HL-60/S4 treated with phorbol 12-myristate 13-acetate at 8.2 ng/mL for 4 days and 3 days (cell line): ENCODE data around the gene PPM1K.

Source experiments
- in situ Hi-C: fragments of 300-500 bp; cut with MboI; formaldehyde crosslinking; loops from 2 replicates; pipeline ENCODE4 v1.15.0; 2022; ENCODE audit warnings: low sequenced_read_pairs

PPM1K gene

GRCh38 chr4:88277711-88278225 lies 6.6 kb downstream of the PPM1K start:
- in situ Hi-C loops: no loop called here

GRCh38 chr4:88276952-88277710 lies 7.2 kb downstream of the PPM1K start:
- in situ Hi-C loops: no loop called here

- in situ Hi-C loops: no loop called here
Measured at GRCh38 chr4:88275949-88276515, 8.3 kb downstream of the PPM1K start.

GRCh38 chr4:88275516-88275915 lies 8.8 kb downstream of the PPM1K start:
- in situ Hi-C loops: no loop called here

- in situ Hi-C loops: no loop called here
Measured at GRCh38 chr4:88268913-88269312, 15.4 kb downstream of the PPM1K start.

- in situ Hi-C loops: no loop called here
Measured at GRCh38 chr4:88264336-88264735, 20.0 kb downstream of the PPM1K start.

GRCh38 chr4:88257726-88258125 lies 26.6 kb downstream of the PPM1K start:
- in situ Hi-C loops: no loop called here

GRCh38 chr4:88255111-88255510 lies 29.2 kb downstream of the PPM1K start:
- in situ Hi-C loops: no loop called here

- in situ Hi-C loops: no loop called here
Measured at GRCh38 chr4:88251924-88252323, 32.4 kb downstream of the PPM1K start.

- in situ Hi-C loops: no loop called here
Measured at GRCh38 chr4:88247148-88247547, 37.2 kb downstream of the PPM1K start.

- in situ Hi-C loops: no loop called here
Measured at GRCh38 chr4:88246600-88246999, 37.8 kb downstream of the PPM1K start.

GRCh38 chr4:88244816-88245579 lies 39.4 kb downstream of the PPM1K start:
- in situ Hi-C loops: no loop called here

GRCh38 chr4:88244056-88244455 lies 40.3 kb downstream of the PPM1K start:
- in situ Hi-C loops: no loop called here

GRCh38 chr4:88242144-88242543 lies 42.2 kb downstream of the PPM1K start:
- in situ Hi-C loops: no loop called here

- in situ Hi-C loops: no loop called here
Measured at GRCh38 chr4:88240297-88240714, 44.1 kb downstream of the PPM1K start.

- in situ Hi-C loops: no loop called here
Measured at GRCh38 chr4:88230969-88231771, 53.2 kb downstream of the PPM1K start.

- in situ Hi-C loops: no loop called here
Measured at GRCh38 chr4:88230461-88230891, 53.9 kb downstream of the PPM1K start.

GRCh38 chr4:88227734-88228133 lies 56.6 kb downstream of the PPM1K start:
- in situ Hi-C loops: no loop called here

- in situ Hi-C loops: no loop called here
Measured at GRCh38 chr4:88226143-88226542, 58.2 kb downstream of the PPM1K start.

- in situ Hi-C loops: no loop called here
Measured at GRCh38 chr4:88225232-88226105, 58.9 kb downstream of the PPM1K start.
